HG03064 (cell line): Measurements from ENCODE around the gene HMOX1.
"Not testable (repeated sequence)": the region's sequence is repeated elsewhere in the genome, so short reads cannot be mapped to it uniquely, and the experiment has no call there.

Source experiments
- ATAC-seq: cut with Tn5 transposase; IDR thresholded peaks from one replicate; pipeline ENCODE4 v1.9.1; 2021; ENCODE audit warnings: low read depth; ENCODE audit not compliant: unreplicated experiment

The HMOX1 gene

DNA sequence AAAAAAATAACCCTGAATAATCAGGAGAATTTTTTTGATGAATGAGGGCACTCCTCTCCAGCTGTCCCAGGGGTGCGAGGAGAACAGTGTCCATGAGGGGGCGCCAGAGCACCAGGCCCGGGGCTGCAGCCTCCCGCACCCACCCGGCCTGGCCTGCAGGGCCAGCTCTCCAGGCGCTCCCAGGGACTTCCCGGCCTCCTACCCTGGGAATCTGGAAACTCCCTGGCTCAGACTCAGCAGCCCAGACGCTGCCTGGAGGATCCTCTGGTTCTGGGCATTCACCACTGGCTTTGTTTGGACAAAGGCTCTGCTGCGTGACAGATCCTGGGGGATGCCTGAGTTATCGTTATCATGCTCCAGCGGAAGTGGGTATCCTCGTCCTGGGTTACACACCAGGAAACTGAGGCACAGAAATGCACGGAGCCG, 50.0 kb downstream of the HMOX1 start:
- ATAC-seq = no peak

DNA sequence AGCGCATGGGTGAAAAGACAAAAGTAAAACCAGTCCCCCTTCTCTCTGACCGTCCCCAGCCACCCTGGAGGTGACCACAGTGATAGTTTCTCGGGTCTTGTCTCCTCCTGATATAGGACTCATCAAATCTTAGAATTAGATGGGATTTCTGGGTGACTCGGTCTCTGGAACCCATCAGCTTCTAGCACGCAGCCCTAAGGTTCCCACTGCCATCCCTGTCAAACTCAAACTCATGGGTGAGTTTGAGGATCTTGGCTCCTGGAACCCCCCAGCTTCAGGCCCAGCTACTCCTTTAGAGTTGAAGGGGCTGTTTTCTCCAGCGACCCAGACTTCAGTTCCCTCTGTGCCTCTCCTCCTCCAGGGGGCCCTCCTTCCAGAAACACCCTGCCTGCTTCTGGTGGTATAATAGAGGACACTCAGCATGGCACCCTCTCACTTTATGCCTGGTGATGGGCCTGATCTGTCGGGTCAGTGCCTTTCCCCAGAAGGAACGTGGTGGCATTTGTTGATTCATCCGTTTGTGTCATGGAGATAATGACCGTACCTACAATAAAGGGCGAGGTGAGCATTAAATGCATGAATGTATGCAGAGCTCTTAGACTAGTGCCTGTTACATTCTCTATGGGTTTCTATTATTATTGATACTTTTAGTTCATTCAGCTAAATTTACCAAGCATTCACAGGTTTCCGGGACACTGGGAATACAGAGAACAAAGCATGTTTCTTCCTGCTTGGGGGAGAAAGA, 50.8 kb downstream of the HMOX1 start:
- ATAC-seq = no peak

DNA sequence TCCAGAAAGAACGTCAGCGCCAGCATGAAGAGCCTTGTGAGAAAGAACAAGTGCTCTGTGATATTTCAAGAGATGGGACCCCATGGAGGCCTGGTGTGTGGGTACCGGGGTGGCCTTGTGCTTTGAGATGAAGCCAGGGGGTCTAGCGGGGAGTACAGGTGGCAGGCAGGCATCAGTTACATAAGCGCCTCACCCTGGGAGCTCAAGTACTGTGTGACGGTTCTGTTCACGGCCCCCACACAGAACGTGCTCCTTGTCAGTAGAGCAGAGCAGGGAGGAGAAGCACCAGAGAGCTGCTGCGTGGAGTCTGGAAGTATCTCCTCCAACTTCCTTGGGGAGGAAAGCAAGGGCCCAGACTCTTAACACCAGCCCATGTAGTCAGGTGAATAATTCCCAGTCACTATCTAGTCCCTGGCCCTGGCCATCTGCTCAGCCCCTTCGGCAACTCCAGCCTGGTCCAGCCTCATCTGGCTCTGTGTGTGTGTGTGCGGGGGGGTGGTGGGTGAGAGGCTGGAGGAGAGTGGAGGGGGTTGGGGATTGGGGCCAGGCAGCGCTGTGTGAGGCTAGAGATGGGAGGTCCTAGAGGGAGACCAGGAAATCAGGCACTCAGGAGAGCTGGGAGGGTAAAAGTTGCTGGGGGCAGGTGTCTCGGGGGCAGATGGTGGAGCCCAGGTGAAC, 51.5 kb downstream of the HMOX1 start:
- ATAC-seq = no peak

GRCh38 chr22:35434061-35434710, 53.3 kb downstream of the HMOX1 start:
- ATAC-seq = no peak

GRCh38 chr22:35435201-35435740, 54.4 kb downstream of the HMOX1 start:
- no peak for ATAC-seq

- ATAC-seq = no peak
Measured at GRCh38 chr22:35436421-35436820, 55.5 kb downstream of the HMOX1 start.

- no peak for ATAC-seq
Measured at GRCh38 chr22:35437049-35437448, 56.2 kb downstream of the HMOX1 start.

- not testable (repeated sequence) for ATAC-seq
Measured at GRCh38 chr22:35438673-35439364, 57.9 kb downstream of the HMOX1 start.

DNA sequence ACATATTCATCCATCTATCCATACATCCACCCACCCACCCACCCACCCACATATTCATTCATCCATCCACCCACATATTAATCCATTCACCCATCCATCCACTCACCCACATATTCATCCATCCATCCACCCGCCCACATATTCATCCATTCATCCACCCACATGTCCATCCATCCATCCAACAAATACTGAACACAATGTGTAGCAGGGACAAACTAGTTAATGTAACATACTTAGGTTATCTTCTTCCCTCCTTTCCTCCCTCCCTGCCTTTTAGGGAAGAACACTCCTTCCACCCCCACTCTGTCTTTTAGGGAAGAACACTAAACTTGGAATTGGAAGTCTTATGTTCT, 58.4 kb downstream of the HMOX1 start:
- no peak for ATAC-seq

- no peak for ATAC-seq
Measured at GRCh38 chr22:35440129-35440528, 59.2 kb downstream of the HMOX1 start.

DNA sequence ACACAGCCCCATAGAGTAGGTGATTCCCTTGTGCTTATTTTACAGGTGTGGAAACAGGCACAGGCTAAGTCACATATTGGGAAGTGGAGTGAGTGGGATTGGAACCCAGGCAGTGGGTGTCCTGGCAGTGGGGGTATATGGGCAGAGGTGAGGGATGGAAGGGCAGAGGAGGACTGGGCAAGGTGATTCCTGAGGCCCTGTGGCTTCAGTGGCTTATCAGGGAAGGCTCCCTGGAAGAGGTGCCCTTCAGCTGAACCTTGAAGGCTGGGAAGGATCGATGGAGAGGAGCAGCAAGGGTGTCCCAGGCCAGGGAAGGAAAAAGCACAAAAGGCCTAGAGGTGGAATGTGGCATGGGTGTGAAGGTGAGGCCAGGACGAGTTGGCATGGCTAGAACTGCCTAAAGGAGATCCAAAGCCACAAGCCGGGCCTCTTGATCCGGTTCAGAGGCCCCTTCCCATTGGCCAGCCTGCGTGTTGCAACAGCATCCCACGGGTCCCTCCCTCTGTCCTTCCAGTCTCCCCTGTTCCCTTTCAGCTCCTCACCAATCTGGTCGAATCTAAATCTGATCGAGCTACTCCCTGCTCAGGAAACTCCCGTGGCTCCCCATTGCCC, 60.7 kb downstream of the HMOX1 start:
- no peak for ATAC-seq

GRCh38 chr22:35442471-35442870, 61.6 kb downstream of the HMOX1 start:
- no peak for ATAC-seq

- no peak for ATAC-seq
Measured at GRCh38 chr22:35443338-35443737, 62.4 kb downstream of the HMOX1 start.
